ENCODE data around the gene COL27A1. TPM values are rescaled to one million over a fixed set of nuclear protein-coding genes. Genes with fewer than 3 reads are reported as not detected.

COL27A1 gene
- total RNA-seq, 3 donors from 2014 or later = 3.5 to 22.0 (median 6.7) TPM

GRCh38 chr9:114156657-114157421 is 1.5 kb downstream of the COL27A1 start:
- peak overlapping the region; percentile 57 to 75 for H3K27ac ChIP-seq
- H3K9me3 ChIP-seq = no peaks in the 10 kb centered on the region
- H3K4me1 ChIP-seq = peaks cover 0 to 6% of the 10 kb centered on the region in 2 donors
- DNase-seq (ENCODE audit: low spot score in 2 of 2) = peak in 1 of 2 donors; percentile 35
- TF ChIP-seq POLR2AphosphoS5 (IDR thresholded peaks at IDR 0.05) (no peak), CTCF (IDR thresholded peaks at IDR 0.05) (no peak), POLR2A (IDR thresholded peaks at IDR 0.05) (no peak)
- peak overlapping the region; percentile 52 to 90 (median 66) for H3K4me3 ChIP-seq
- H3K36me3 ChIP-seq = no peaks in the 10 kb centered on the region
- H3K27me3 ChIP-seq = peaks cover 0 to 15% of the 10 kb centered on the region in 2 donors
- intact Hi-C loops (cut with DNase I; ENCODE audit: low total_unique reads) = loop anchor here (5.0 kb wide), 1 partner anchor 135 kb away; no protein-coding TSS in a partner anchor

GRCh38 chr9:114157516-114158176 is 2.3 kb downstream of the COL27A1 start:
- H3K36me3 ChIP-seq = no peaks in the 10 kb centered on the region
- H3K27ac ChIP-seq = peak overlapping the region in 1 of 2 donors; percentile 75
- no peaks in the 10 kb centered on the region for H3K9me3 ChIP-seq
- peaks cover 0 to 11% of the 10 kb centered on the region in 2 donors for H3K27me3 ChIP-seq
- DNase-seq (ENCODE audit: low spot score in 2 of 2) = no peak
- no peak overlapping the region for H3K4me3 ChIP-seq
- TF ChIP-seq POLR2A (IDR thresholded peaks at IDR 0.05) (no peak), CTCF (IDR thresholded peaks at IDR 0.05) (no peak), POLR2AphosphoS5 (IDR thresholded peaks at IDR 0.05) (no peak)
- intact Hi-C loops (cut with DNase I; ENCODE audit: low total_unique reads) = loop anchor here (5.0 kb wide), 1 partner anchor 135 kb away; no protein-coding TSS in a partner anchor
- H3K4me1 ChIP-seq = peaks cover 0 to 6% of the 10 kb centered on the region in 2 donors

GRCh38 chr9:114158482-114159130 is 3.3 kb downstream of the COL27A1 start:
- DNase-seq (ENCODE audit: low spot score in 2 of 2) = no peak
- Histone ChIP-seq H3K4me1 (peaks cover 0 to 6% of the 10 kb centered on the region in 2 donors), H3K4me3 (no peak overlapping the region), H3K27me3 (peaks cover 0 to 9% of the 10 kb centered on the region in 2 donors), H3K36me3 (no peaks in the 10 kb centered on the region), H3K9me3 (no peaks in the 10 kb centered on the region), H3K27ac (no peak overlapping the region)
- intact Hi-C loops (cut with DNase I; ENCODE audit: low total_unique reads) = loop anchor here (5.0 kb wide), 1 partner anchor 134 kb away; no protein-coding TSS in a partner anchor
- TF ChIP-seq POLR2A (IDR thresholded peaks at IDR 0.05) = no peak
- no peak for TF ChIP-seq CTCF (IDR thresholded peaks at IDR 0.05)
- no peak for TF ChIP-seq POLR2AphosphoS5 (IDR thresholded peaks at IDR 0.05)

GRCh38 chr9:114159691-114160090 is 4.4 kb downstream of the COL27A1 start:
- no peaks in the 10 kb centered on the region for H3K36me3 ChIP-seq
- no peaks in the 10 kb centered on the region for H3K9me3 ChIP-seq
- no peak for TF ChIP-seq CTCF (IDR thresholded peaks at IDR 0.05)
- TF ChIP-seq POLR2A (IDR thresholded peaks at IDR 0.05) = no peak
- no peak for TF ChIP-seq POLR2AphosphoS5 (IDR thresholded peaks at IDR 0.05)
- H3K4me1 ChIP-seq = peaks cover 0 to 4% of the 10 kb centered on the region in 2 donors
- intact Hi-C loops (cut with DNase I; ENCODE audit: low total_unique reads) = loop anchor here (5.0 kb wide), 1 partner anchor 133 kb away; no protein-coding TSS in a partner anchor
- H3K4me3 ChIP-seq = no peak overlapping the region
- DNase-seq (ENCODE audit: low spot score in 2 of 2) = no peak
- no peak overlapping the region for H3K27ac ChIP-seq
- H3K27me3 ChIP-seq = no peaks in the 10 kb centered on the region
